ENCODE measurements around the gene NCMAP. TPM values are rescaled to one million over a fixed set of nuclear protein-coding genes. Genes with fewer than 3 reads are reported as not detected.

The NCMAP gene
- total RNA-seq, 1 donor from 2014 or later: 0.49 TPM

GRCh38 chr1:24657781-24658180 is 101.9 kb downstream of the NCMAP start:
- no peaks in the 10 kb centered on the region for H3K9me3 ChIP-seq (ENCODE audit: low read depth)
- no peaks in the 10 kb centered on the region for H3K4me1 ChIP-seq
- H3K9me3 Mint-ChIP-seq: no peaks in the 10 kb centered on the region
- H3F3A ChIP-seq (ENCODE audit: low read depth): peaks cover 18% of the 10 kb centered on the region
- peaks cover 87% of the 10 kb centered on the region for H3K36me3 ChIP-seq
- H3K27me3 ChIP-seq: no peaks in the 10 kb centered on the region
- TF ChIP-seq EZH2 (IDR thresholded peaks at IDR 0.05) (no peak), EZH2phosphoT487 (IDR thresholded peaks at IDR 0.05) (no peak), CTCF (IDR thresholded peaks at IDR 0.05) (no peak)
- no peak overlapping the region for H3K4me2 ChIP-seq
- no peak overlapping the region for H3K9ac ChIP-seq
- no peak overlapping the region for H3K4me3 ChIP-seq
- H3K27me3 Mint-ChIP-seq (ENCODE audit: insufficient read depth, low read depth): no peaks in the 10 kb centered on the region
- H2AFZ ChIP-seq (replicated peaks): no peak overlapping the region
- H3K4me3 Mint-ChIP-seq: no peak overlapping the region
- H3K27ac ChIP-seq: no peak overlapping the region
- H3K79me2 ChIP-seq (ENCODE audit: low read depth): peaks cover 96% of the 10 kb centered on the region
- H3K27ac Mint-ChIP-seq: no peak overlapping the region
- peaks cover 36% of the 10 kb centered on the region for H3K36me3 Mint-ChIP-seq
- no peak for DNase-seq (ENCODE audit: low spot score)
- H3K4me1 Mint-ChIP-seq: no peaks in the 10 kb centered on the region
- peaks cover 70% of the 10 kb centered on the region for H4K20me1 ChIP-seq (ENCODE audit: low read depth)

Small RNA genes lying within 50 kb of the gene (small RNA-seq; reads per million reads assigned to genes)
- not detected for gene RF00019

Other genes starting within 250 kb of the NCMAP start
- 1.1 and 1.5 TPM in 2 replicates for gene GRHL3, start 236.7 kb upstream of the NCMAP start, total RNA-seq (ENCODE audit: low replicate concordance)
- 12.7 and 15.9 TPM in 2 replicates for gene STPG1, start 142.3 kb upstream of the NCMAP start, total RNA-seq (ENCODE audit: low replicate concordance)
- 6.9 and 12.1 TPM in 2 replicates for gene NIPAL3, start 140.3 kb upstream of the NCMAP start, total RNA-seq (ENCODE audit: low replicate concordance)
- gene RCAN3, start 53.3 kb upstream of the NCMAP start, total RNA-seq (ENCODE audit: low replicate concordance): 7.5 and 9.3 TPM in 2 replicates
- 125 and 164 TPM in 2 replicates for gene SRRM1, start 87.2 kb downstream of the NCMAP start, total RNA-seq (ENCODE audit: low replicate concordance)
- 185 and 263 TPM in 2 replicates for gene CLIC4, start 189.4 kb downstream of the NCMAP start, total RNA-seq (ENCODE audit: low replicate concordance)